Measurements from ENCODE around the gene RASAL1. TPM values are rescaled to one million over a fixed set of nuclear protein-coding genes. Genes with fewer than 3 reads are reported as not detected.

Gene RASAL1
- total RNA-seq, 1 donor from 2014 or later, result 0.64 TPM

DNA sequence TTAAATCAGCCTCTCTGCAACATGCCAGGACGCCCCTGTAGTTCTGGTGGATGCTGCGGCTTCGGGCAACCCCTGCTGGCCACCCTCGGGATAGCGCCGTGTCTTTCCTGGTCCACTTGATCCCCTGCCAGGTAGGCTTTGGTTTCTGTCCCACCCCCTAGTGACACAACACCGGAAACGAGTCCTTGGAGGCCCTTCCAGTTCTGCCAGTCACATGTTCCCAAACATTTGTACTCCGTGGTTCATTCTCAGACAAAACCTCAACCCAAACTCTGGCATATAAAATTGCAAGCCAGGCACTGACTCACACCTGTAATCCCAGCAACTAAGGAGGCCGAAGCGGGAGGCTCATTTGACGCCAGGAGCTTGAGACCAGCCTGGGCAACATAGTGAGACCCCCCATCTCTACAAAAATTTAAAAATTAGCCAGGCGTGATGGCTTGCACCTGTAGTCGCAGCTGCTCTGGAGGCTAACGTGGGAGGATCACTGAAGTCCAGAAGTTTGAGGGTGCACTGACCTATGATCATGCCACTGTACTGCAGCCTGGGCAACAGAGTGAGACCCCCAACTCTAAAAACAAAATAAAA, 37.0 kb downstream of the RASAL1 start:
- no peaks in the 10 kb centered on the region for H3K36me3 ChIP-seq
- DNase-seq (ENCODE audit: low spot score in 2 of 2), result peak in 1 of 2 donors; percentile 91
- H3K4me1 ChIP-seq, result no peaks in the 10 kb centered on the region
- no peaks in the 10 kb centered on the region for H3K9me3 ChIP-seq
- TF ChIP-seq, protein P1, sequence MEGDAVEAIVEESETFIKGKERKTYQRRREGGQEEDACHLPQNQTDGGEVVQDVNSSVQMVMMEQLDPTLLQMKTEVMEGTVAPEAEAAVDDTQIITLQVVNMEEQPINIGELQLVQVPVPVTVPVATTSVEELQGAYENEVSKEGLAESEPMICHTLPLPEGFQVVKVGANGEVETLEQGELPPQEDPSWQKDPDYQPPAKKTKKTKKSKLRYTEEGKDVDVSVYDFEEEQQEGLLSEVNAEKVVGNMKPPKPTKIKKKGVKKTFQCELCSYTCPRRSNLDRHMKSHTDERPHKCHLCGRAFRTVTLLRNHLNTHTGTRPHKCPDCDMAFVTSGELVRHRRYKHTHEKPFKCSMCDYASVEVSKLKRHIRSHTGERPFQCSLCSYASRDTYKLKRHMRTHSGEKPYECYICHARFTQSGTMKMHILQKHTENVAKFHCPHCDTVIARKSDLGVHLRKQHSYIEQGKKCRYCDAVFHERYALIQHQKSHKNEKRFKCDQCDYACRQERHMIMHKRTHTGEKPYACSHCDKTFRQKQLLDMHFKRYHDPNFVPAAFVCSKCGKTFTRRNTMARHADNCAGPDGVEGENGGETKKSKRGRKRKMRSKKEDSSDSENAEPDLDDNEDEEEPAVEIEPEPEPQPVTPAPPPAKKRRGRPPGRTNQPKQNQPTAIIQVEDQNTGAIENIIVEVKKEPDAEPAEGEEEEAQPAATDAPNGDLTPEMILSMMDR (IDR thresholded peaks at IDR 0.05), result peak; percentile 70 to 72 (median 72)
- no peak overlapping the region for H3K4me3 ChIP-seq
- no peak overlapping the region for H3K27ac ChIP-seq
- peaks cover 4% of the 10 kb centered on the region for H3K27me3 ChIP-seq
- intact Hi-C loops (cut with DNase I), result loop anchor here (1.0 to 10.0 kb wide), 2 partner anchors 49 to 176 kb away; no protein-coding TSS in a partner anchor

DNA sequence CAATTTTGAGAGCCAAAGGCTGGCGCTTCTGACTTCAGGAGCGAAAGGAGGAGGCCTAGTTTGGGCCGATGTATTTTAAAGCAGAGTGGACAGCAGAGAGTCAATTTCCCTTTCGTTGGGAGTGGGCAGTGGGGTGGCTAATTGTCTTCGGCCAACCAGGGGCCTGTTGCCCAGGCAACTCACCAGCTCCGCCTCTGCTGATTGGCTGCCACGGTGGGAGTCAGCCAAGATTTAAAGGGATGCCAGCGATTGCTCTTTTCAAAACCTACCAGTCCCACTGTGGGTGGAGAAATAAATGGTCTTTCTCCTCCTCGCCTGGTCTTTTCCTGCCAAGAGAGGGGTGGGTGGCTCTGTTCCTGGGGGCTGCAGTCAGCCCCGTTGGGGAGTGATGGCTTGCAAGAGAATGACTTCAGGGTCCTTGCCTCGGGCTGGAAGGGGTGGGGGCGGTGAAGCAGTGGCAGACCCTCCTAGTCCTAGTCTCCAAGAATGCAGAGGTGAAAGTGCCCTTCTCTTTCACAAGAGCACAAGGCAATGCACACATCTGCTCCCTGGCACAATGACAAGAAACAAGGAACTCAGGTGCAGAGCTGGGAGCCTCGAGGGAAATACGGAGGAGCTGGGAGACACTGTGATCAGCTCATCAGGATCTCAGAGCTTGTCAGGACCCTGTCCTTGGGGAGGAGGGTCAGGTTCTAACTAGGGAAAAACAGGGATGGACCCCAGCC, 37.7 kb downstream of the RASAL1 start:
- Histone ChIP-seq H3K27me3 (no peaks in the 10 kb centered on the region), H3K9me3 (no peaks in the 10 kb centered on the region), H3K27ac (no peak overlapping the region), H3K4me1 (no peaks in the 10 kb centered on the region), H3K4me3 (no peak overlapping the region), H3K36me3 (no peaks in the 10 kb centered on the region)
- TF ChIP-seq, protein P1 (IDR thresholded peaks at IDR 0.05), result no peak
- intact Hi-C loops (cut with DNase I), result loop anchor here (1.0 to 10.0 kb wide), 2 partner anchors 49 to 177 kb away; no protein-coding TSS in a partner anchor
- peak in 1 of 2 donors; percentile 68 for DNase-seq (ENCODE audit: low spot score in 2 of 2)

DNA sequence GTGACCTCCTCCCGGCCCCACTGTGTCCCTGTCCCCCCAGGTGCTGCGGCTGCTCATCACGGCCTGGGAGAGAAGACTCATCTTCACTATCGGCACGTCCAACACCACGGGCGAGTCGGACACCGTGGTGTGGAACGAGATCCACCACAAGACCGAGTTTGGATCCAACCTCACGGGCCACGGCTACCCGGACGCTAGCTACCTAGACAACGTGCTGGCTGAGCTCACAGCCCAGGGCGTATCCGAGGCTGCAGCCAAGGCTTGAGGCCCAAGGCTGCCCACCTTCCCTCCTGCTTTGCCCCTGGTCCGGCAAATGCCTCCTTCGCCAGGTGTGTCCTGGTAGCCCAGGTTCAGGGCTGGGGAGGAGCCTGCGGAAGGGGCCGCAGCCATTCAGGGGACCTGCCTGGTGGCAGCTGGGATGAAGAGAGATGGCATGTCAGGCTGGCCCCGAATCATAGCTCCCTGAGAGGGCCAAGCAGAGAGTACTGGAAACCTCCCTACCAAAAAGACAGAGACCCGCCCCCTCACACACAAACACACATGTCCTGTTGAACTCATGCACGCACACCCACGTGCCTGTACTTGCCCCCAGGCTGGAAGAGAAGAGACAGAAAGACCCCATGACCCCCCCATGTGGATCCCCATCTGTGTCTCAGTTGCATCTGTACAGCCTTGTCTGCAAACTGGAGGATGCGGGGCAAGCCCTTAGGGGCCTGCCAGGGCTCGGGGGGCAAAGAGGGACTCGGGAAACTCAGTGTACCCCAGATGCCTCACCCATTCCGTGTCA, 38.7 kb downstream of the RASAL1 start:
- H3K4me3 ChIP-seq, result no peak overlapping the region
- H3K9me3 ChIP-seq, result no peaks in the 10 kb centered on the region
- no peak for DNase-seq (ENCODE audit: low spot score in 2 of 2)
- TF ChIP-seq, protein P1 (IDR thresholded peaks at IDR 0.05), result no peak
- no peaks in the 10 kb centered on the region for H3K27me3 ChIP-seq
- H3K27ac ChIP-seq, result no peak overlapping the region
- intact Hi-C loops (cut with DNase I), result loop anchor here (10.0 kb wide), 1 partner anchor 178 kb away; no protein-coding TSS in a partner anchor
- no peaks in the 10 kb centered on the region for H3K4me1 ChIP-seq
- H3K36me3 ChIP-seq, result no peaks in the 10 kb centered on the region

DNA sequence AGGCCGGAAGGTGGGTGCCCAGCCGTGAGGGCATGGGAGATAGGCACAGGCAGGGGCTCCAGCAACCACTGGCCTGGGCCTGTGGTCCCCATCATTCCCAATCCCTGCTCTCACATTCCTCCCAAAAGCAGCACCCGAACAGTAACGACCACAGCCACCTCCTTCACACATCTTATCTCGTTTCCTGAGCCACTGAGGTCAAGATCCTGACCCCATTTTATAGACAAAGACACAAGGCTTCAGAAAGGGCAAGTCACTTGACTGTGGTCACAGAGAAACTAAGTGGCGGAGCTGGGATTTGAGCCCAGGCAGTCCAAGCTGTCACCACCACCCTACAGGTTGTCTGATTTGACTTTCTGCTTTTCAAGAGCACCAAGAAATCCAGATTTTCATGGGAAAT, 40.2 kb downstream of the RASAL1 start:
- H3K36me3 ChIP-seq, result no peaks in the 10 kb centered on the region
- no peaks in the 10 kb centered on the region for H3K27me3 ChIP-seq

DNA sequence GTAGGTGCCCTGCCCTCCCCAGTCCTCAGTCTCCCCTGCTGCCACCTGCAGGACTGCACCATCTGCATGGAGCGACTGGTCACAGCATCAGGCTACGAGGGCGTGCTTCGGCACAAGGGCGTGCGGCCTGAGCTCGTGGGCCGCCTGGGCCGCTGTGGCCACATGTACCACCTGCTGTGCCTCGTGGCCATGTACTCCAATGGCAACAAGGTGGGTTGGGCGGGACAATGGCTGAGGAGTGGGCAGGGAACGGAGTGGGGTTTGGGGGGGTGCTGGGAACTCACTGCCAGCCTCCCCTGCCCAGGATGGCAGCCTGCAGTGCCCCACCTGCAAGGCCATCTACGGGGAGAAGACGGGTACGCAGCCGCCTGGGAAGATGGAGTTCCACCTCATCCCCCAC, 40.8 kb downstream of the RASAL1 start:
- H3K27me3 ChIP-seq, result no peaks in the 10 kb centered on the region
- H3K4me3 ChIP-seq, result no peak overlapping the region
- no peaks in the 10 kb centered on the region for H3K4me1 ChIP-seq
- TF ChIP-seq, protein P1 (IDR thresholded peaks at IDR 0.05), result no peak
- no peak overlapping the region for H3K27ac ChIP-seq
- intact Hi-C loops (cut with DNase I), result loop anchor here (10.0 kb wide), 1 partner anchor 180 kb away; no protein-coding TSS in a partner anchor
- DNase-seq (ENCODE audit: low spot score in 2 of 2), result no peak
- H3K36me3 ChIP-seq, result no peaks in the 10 kb centered on the region
- H3K9me3 ChIP-seq, result no peaks in the 10 kb centered on the region

More for the DNA sequence above, 40.2 kb downstream of the RASAL1 start:
- DNase-seq (ENCODE audit: low spot score in 2 of 2), result no peak
- Histone ChIP-seq H3K4me3 (no peak overlapping the region), H3K9me3 (no peaks in the 10 kb centered on the region), H3K27ac (no peak overlapping the region), H3K4me1 (no peaks in the 10 kb centered on the region)
- intact Hi-C loops (cut with DNase I), result loop anchor here (10.0 kb wide), 1 partner anchor 179 kb away; no protein-coding TSS in a partner anchor
- TF ChIP-seq, protein P1 (IDR thresholded peaks at IDR 0.05), result no peak

Measured in ascending aorta (tissue), 2 donors.